Peyer's patch (tissue), 4 donors: ENCODE measurements around the gene OBSCN. TPM values are rescaled to one million over a fixed set of nuclear protein-coding genes. Genes with fewer than 3 reads are reported as not detected.

Experiments
- DNase-seq, 3 donors: peaks; one replicate each; pipeline ENCODE4 v3.0.0-alpha.2; 2017 to 2019
- H3K27ac ChIP-seq, 4 donors: fragments of 200-600 bp; sonication (generic); one replicate each; pipeline ENCODE4 v1.5.1; 2016 to 2019
- H3K27me3 ChIP-seq, 2 donors: fragments of 200-600 bp; sonication (generic); one replicate each; pipeline ENCODE4 v1.5.1; 2019
- H3K36me3 ChIP-seq, 3 donors: fragments of 200-600 bp; sonication (generic); one replicate each; pipeline ENCODE4 v1.5.1; 2016 to 2019
- H3K4me1 ChIP-seq, 4 donors: fragments of 200-600 bp; sonication (generic); one replicate each; pipeline ENCODE4 v1.5.1; 2016 to 2019
- H3K4me3 ChIP-seq, 4 donors: fragments of 200-600 bp; sonication (generic); 1 replicate in 3 of 4; 2 replicates in 1 of 4; pipeline ENCODE4 v1.5.1; 2016 to 2019; ENCODE audit warnings: mild to moderate bottlenecking in 1 of 4
- H3K9me3 ChIP-seq, 4 donors: fragments of 200-600 bp; sonication (generic); one replicate each; pipeline ENCODE4 v1.5.1; 2016 to 2019; ENCODE audit warnings: mild to moderate bottlenecking in 1 of 4
- CTCF ChIP-seq, 6 experiments: fragments of 450-650 bp in 4 of 6; fragments of 200-600 bp in 2 of 6; sonication (generic) in 1 of 6; IDR thresholded peaks; one replicate each; pipeline ENCODE4 v1.5.1; 2017 to 2019; ENCODE audit warnings: antibody characterized with exemption in 6 of 6, mild to moderate bottlenecking in 3 of 6, moderate library complexity in 1 of 6
- POLR2A ChIP-seq, 2 donors: fragments of 450-650 bp; IDR thresholded peaks; one replicate each; pipeline ENCODE4 v1.5.1; 2017; ENCODE audit warnings: antibody characterized with exemption in 2 of 2, mild to moderate bottlenecking in 2 of 2, moderate library complexity in 2 of 2
- total RNA-seq, 4 donors: library from RNA; depleted of rRNA; stranded (reverse); fragments of >200 nt; gene quantifications; one replicate each; pipeline ENCODE4 v1.1.0, GENCODE V29; 2016

OBSCN gene
- total RNA-seq, 4 donors from 2014 or later: 5.8 to 136 (median 34.4) TPM

GRCh38 chr1:228303596-228303995 is 95.8 kb downstream of the OBSCN start:
- no peaks in the 10 kb centered on the region for H3K36me3 ChIP-seq
- H3K4me1 ChIP-seq: no peaks in the 10 kb centered on the region
- no peak overlapping the region for H3K4me3 ChIP-seq
- no peaks in the 10 kb centered on the region for H3K27me3 ChIP-seq
- H3K9me3 ChIP-seq: peaks cover 0 to 22% (median 6%) of the 10 kb centered on the region in 4 donors
- DNase-seq: peak in 1 of 3 donors; percentile 34
- no peak overlapping the region for H3K27ac ChIP-seq
- TF ChIP-seq POLR2A (IDR thresholded peaks at IDR 0.05) (no peak), CTCF (IDR thresholded peaks at IDR 0.05) (no peak)

DNA sequence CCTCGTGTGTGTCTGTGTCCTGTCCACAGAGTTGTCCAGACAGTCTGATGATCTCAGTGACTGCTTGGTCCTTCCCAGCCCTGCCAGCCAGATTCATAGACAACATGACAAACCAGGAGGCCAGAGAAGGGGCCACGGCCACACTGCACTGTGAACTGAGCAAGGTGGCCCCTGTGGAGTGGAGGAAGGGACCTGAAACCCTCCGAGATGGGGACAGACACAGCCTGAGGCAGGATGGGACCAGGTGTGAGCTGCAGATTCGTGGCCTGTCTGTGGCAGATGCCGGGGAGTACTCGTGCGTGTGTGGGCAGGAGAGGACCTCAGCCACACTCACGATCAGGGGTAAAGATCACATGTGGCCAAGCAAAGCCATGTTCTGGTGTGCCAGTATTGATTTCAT is 96.4 kb downstream of the OBSCN start:
- Histone ChIP-seq H3K4me3 (no peak overlapping the region), H3K27me3 (no peaks in the 10 kb centered on the region), H3K27ac (no peak overlapping the region), H3K4me1 (no peaks in the 10 kb centered on the region), H3K36me3 (no peaks in the 10 kb centered on the region), H3K9me3 (peaks cover 0 to 22% (median 6%) of the 10 kb centered on the region in 4 donors)
- DNase-seq: no peak
- TF ChIP-seq CTCF (IDR thresholded peaks at IDR 0.05) (no peak), POLR2A (IDR thresholded peaks at IDR 0.05) (no peak)

DNA sequence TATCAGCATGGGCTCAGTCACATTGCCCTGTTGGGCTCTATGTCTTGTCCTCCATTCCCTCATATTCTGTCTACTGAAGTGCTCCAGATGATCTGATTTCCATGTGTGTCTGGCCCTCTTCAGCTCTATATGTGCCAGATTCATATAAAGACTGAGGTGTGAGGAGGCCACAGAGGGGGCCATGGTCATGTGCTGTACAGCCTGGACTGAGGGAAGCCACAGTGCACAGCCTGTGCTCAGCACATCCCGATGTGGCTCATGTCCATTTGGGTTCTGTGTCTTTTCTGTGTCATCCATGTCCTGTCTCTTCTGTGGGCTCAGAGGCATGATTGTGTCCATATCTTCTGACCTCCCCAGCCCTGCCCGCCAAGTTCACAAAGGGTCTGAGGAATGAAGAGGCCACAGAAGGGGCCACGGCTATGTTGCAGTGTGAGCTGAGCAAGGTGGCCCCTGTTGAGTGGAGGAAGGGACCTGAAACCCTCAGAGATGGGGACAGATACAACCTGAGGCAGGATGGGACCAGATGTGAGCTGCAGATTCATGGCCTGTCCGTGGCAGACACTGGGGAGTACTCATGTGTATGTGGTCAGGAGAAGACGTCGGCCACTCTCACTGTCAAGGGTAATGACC is 97.0 kb downstream of the OBSCN start:
- Histone ChIP-seq H3K27ac (no peak overlapping the region), H3K4me3 (no peak overlapping the region), H3K4me1 (no peaks in the 10 kb centered on the region), H3K9me3 (peaks cover 0 to 22% (median 6%) of the 10 kb centered on the region in 4 donors), H3K27me3 (no peaks in the 10 kb centered on the region), H3K36me3 (no peaks in the 10 kb centered on the region)
- DNase-seq: peak in 2 of 3 donors; percentile 35 to 39
- TF ChIP-seq CTCF (IDR thresholded peaks at IDR 0.05) (no peak), POLR2A (IDR thresholded peaks at IDR 0.05) (no peak)

GRCh38 chr1:228305721-228306152 is 97.9 kb downstream of the OBSCN start:
- peak in 2 of 3 donors; percentile 25 to 34 for DNase-seq
- Histone ChIP-seq H3K36me3 (no peaks in the 10 kb centered on the region), H3K4me1 (no peaks in the 10 kb centered on the region), H3K27ac (no peak overlapping the region), H3K27me3 (no peaks in the 10 kb centered on the region), H3K9me3 (peaks cover 0 to 22% (median 6%) of the 10 kb centered on the region in 4 donors), H3K4me3 (no peak overlapping the region)
- TF ChIP-seq POLR2A (IDR thresholded peaks at IDR 0.05): no peak
- TF ChIP-seq CTCF (IDR thresholded peaks at IDR 0.05): no peak

DNA sequence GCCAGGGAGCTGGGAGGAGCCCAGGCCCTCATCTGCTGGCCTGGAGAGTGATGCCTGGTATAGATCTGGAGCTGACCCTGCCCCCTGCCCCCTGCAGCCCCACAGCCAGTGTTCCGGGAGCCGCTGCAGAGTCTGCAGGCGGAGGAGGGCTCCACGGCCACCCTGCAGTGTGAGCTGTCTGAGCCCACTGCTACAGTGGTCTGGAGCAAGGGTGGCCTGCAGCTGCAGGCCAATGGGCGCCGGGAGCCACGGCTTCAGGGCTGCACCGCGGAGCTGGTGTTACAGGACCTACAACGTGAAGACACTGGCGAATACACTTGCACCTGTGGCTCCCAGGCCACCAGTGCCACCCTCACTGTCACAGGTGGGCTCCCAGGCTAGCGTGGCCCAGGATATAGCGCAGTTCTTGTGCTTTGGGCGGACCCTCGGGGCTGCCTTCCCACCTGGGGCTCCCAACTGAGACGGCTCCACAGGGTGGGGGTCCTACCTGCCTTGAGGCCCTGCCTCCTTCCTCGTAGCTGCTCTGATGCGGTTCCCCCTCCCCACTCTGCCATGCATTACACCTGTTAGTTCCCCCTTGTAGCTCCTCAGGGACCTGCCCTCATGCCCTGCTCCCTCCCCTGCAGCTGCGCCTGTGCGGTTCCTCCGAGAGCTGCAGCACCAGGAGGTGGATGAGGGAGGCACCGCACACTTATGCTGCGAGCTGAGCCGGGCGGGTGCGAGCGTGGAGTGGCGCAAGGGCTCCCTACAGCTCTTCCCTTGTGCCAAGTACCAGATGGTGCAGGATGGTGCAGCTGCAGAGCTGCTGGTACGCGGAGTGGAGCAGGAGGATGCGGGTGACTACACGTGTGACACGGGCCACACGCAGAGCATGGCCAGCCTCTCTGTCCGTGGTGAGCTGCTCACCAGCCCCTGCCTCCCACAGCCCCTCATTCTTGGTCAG is 98.7 kb downstream of the OBSCN start:
- Histone ChIP-seq H3K4me1 (no peaks in the 10 kb centered on the region), H3K36me3 (no peaks in the 10 kb centered on the region), H3K27me3 (no peaks in the 10 kb centered on the region), H3K9me3 (peaks cover 0 to 16% (median 6%) of the 10 kb centered on the region in 4 donors), H3K27ac (no peak overlapping the region), H3K4me3 (no peak overlapping the region)
- no peak for TF ChIP-seq POLR2A (IDR thresholded peaks at IDR 0.05)
- TF ChIP-seq CTCF (IDR thresholded peaks at IDR 0.05): no peak
- DNase-seq: peak in 2 of 3 donors; percentile 42 to 43
